Measurements from ENCODE around the gene HOXB9.

DNA sequence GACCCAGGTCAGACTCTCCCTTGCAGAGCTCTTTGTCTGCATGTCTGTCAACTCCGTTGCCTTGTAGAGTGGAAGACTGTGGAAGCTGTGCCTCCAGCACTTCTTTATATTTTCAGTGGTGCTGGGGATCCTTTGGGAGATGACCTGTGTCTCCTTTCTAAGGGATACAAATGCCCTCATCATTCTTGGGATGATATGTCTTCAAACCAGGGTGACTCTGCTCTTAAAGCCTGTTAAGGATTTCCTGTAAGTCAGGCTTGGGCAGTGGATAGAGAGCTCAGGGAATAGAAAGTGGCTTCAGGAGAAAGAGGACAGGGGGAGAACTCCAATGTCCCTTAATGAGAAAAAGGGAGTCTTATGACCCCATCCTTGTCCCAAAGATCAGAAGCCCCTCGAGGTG lies 37.6 kb downstream of the HOXB9 start:
- TF ChIP-seq GLIS3 (CRISPR knock-in tag; IDR thresholded peaks at IDR 0.05) (no peak), CSDC2 (CRISPR knock-in tag; IDR thresholded peaks at IDR 0.05) (no peak), ZFP30 (CRISPR knock-in tag; IDR thresholded peaks at IDR 0.05) (no peak), ARNTL (CRISPR knock-in tag; IDR thresholded peaks at IDR 0.05; ENCODE audit: borderline replicate concordance, low read depth) (no peak), BACH2 (CRISPR knock-in tag; IDR thresholded peaks at IDR 0.05; ENCODE audit: borderline replicate concordance) (no peak)
- TF ChIP-seq, protein P1, sequence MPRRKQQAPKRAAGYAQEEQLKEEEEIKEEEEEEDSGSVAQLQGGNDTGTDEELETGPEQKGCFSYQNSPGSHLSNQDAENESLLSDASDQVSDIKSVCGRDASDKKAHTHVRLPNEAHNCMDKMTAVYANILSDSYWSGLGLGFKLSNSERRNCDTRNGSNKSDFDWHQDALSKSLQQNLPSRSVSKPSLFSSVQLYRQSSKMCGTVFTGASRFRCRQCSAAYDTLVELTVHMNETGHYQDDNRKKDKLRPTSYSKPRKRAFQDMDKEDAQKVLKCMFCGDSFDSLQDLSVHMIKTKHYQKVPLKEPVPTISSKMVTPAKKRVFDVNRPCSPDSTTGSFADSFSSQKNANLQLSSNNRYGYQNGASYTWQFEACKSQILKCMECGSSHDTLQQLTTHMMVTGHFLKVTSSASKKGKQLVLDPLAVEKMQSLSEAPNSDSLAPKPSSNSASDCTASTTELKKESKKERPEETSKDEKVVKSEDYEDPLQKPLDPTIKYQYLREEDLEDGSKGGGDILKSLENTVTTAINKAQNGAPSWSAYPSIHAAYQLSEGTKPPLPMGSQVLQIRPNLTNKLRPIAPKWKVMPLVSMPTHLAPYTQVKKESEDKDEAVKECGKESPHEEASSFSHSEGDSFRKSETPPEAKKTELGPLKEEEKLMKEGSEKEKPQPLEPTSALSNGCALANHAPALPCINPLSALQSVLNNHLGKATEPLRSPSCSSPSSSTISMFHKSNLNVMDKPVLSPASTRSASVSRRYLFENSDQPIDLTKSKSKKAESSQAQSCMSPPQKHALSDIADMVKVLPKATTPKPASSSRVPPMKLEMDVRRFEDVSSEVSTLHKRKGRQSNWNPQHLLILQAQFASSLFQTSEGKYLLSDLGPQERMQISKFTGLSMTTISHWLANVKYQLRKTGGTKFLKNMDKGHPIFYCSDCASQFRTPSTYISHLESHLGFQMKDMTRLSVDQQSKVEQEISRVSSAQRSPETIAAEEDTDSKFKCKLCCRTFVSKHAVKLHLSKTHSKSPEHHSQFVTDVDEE (CRISPR knock-in tag; IDR thresholded peaks at IDR 0.05): no peak

All from SK-N-SH treated with all-trans-retinoic acid at 6 μM for 48 hours (cell line).